Natural killer cell (primary cell): Measurements from ENCODE around the gene CERS6. TPM values are rescaled to one million over a fixed set of nuclear protein-coding genes. Genes with fewer than 3 reads are reported as not detected.
"Not testable (repeated sequence)": the region's sequence is repeated elsewhere in the genome, so short reads cannot be mapped to it uniquely, and the experiment has no call there.

Experiments used
- ATAC-seq, 3 donors: fragments of 150-1000 bp in 2 of 3; fragments of 200-7000 bp in 1 of 3; cut with Tn5 transposase; 1 replicate in 1 of 3; 2 replicates in 2 of 3; pipeline ENCODE4 v1.10.0; 2021; ENCODE audit warnings: mild to moderate bottlenecking in 2 of 3, moderate library complexity in 2 of 3
- DNase-seq, 2 donors: peaks; one replicate each; pipeline versions ENCODE4 v3.0.0 to v3.0.0-alpha.2; 2013 to 2021; ENCODE audit warnings: mixed read lengths in 1 of 2
- H3K27ac ChIP-seq: one replicate; pipeline ENCODE4 v1.5.1; 2013; ENCODE audit warnings: mild to moderate bottlenecking, low read length
- H3K27me3 ChIP-seq: one replicate; pipeline ENCODE4 v1.6.1; 2013; ENCODE audit warnings: low read length; ENCODE audit not compliant: control insufficient read depth, insufficient read depth
- H3K36me3 ChIP-seq: one replicate; pipeline ENCODE4 v1.6.1; 2013; ENCODE audit warnings: low read length; ENCODE audit not compliant: control insufficient read depth, insufficient read depth
- H3K4me1 ChIP-seq: one replicate; pipeline ENCODE4 v1.6.1; 2013; ENCODE audit warnings: low read length; ENCODE audit not compliant: control insufficient read depth, insufficient read depth
- H3K4me3 ChIP-seq: one replicate; pipeline ENCODE4 v1.5.1; 2013; ENCODE audit warnings: low read length
- H3K9me3 ChIP-seq: one replicate; pipeline ENCODE4 v1.6.1; 2013; ENCODE audit warnings: low read length; ENCODE audit not compliant: control insufficient read depth, insufficient read depth
- H3K27ac Mint-ChIP-seq, 2 donors: one replicate each; pipeline ENCODE4 v1.8.0; 2022; ENCODE audit warnings: mild to moderate bottlenecking in 2 of 2, mixed read lengths in 2 of 2, moderate library complexity in 1 of 2
- H3K27me3 Mint-ChIP-seq, 2 donors: one replicate each; pipeline ENCODE4 v1.8.0; 2022; ENCODE audit warnings: low read depth in 2 of 2, mixed read lengths in 2 of 2
- H3K36me3 Mint-ChIP-seq: one replicate; pipeline ENCODE4 v1.8.0; 2022; ENCODE audit warnings: mixed read lengths
- H3K4me1 Mint-ChIP-seq, 2 donors: one replicate each; pipeline ENCODE4 v1.8.0; 2022; ENCODE audit warnings: mixed read lengths in 2 of 2
- H3K4me3 Mint-ChIP-seq: one replicate; pipeline ENCODE4 v1.8.0; 2022; ENCODE audit warnings: mild to moderate bottlenecking, moderate library complexity, mixed read lengths
- H3K9me3 Mint-ChIP-seq, 2 donors: one replicate each; pipeline ENCODE4 v1.8.0; 2022; ENCODE audit warnings: mixed read lengths in 2 of 2
- CTCF ChIP-seq: fragments of 200-600 bp; IDR thresholded peaks from one replicate; pipeline ENCODE4 v1.8.0; 2022; ENCODE audit warnings: antibody characterized with exemption
- WGBS: methylation state at CpG from one replicate; pipeline ENCODE4 v1.1.7; 2013; ENCODE audit warnings: missing lambda C conversion rate; ENCODE audit not compliant: insufficient coverage; 5-methylcytosine and 5-hydroxymethylcytosine counted together
- intact Hi-C: fragments of 100-400 bp; cut with micrococcal nuclease; formaldehyde crosslinking; loops from one replicate; pipeline ENCODE4 v1.14.2; 2022
- total RNA-seq, 4 donors: library from RNA; stranded (reverse); fragments of 120-200 nt in 1 of 4; gene quantifications; one replicate each; pipeline versions ENCODE4 v1.2.3 to v1.2.4, GENCODE V29; 2013 to 2022

The CERS6 gene
- total RNA-seq, 3 donors from 2014 or later (not counting 1 experiment from before 2014, with no cell fraction given): 9.1 to 13.5 (median 11.8) TPM

- WGBS: 95% methylated on average over 5 of the region's 5 CpGs
- ATAC-seq (no peak), DNase-seq (no peak)
- no peak overlapping the region for H3K4me3 ChIP-seq
- H3K4me1 Mint-ChIP-seq: no peaks in the 10 kb centered on the region
- intact Hi-C loops: no loop called here
- no peaks in the 10 kb centered on the region for H3K9me3 ChIP-seq
- no peak overlapping the region for H3K27ac ChIP-seq
- H3K36me3 ChIP-seq: no peaks in the 10 kb centered on the region
- H3K27me3 ChIP-seq: no peaks in the 10 kb centered on the region
- no peaks in the 10 kb centered on the region for H3K36me3 Mint-ChIP-seq
- peaks cover 0 to 12% of the 10 kb centered on the region in 2 donors for H3K27me3 Mint-ChIP-seq
- no peaks in the 10 kb centered on the region for H3K9me3 Mint-ChIP-seq
- no peaks in the 10 kb centered on the region for H3K4me1 ChIP-seq
- no peak for TF ChIP-seq CTCF
- H3K4me3 Mint-ChIP-seq: no peak overlapping the region
- H3K27ac Mint-ChIP-seq: no peak overlapping the region
Measured at GRCh38 chr2:168790226-168790902, 334.3 kb downstream of the CERS6 start.

- DNase-seq, H3K4me1 Mint-ChIP-seq, H3K27ac ChIP-seq, intact Hi-C loops, H3K4me3 Mint-ChIP-seq, H3K9me3 ChIP-seq, H3K27ac Mint-ChIP-seq, H3K4me3 ChIP-seq, H3K4me1 ChIP-seq, H3K36me3 Mint-ChIP-seq, H3K36me3 ChIP-seq, H3K9me3 Mint-ChIP-seq, ATAC-seq, H3K27me3 ChIP-seq: not testable (repeated sequence)
- 100% methylated on average over 1 of the region's 2 CpGs for WGBS
- peaks cover 0 to 12% of the 10 kb centered on the region in 2 donors for H3K27me3 Mint-ChIP-seq
Measured at GRCh38 chr2:168791140-168791539, 335.1 kb downstream of the CERS6 start.

- Histone ChIP-seq H3K27ac (no peak overlapping the region), H3K4me3 (no peak overlapping the region), H3K36me3 (no peaks in the 10 kb centered on the region), H3K9me3 (no peaks in the 10 kb centered on the region), H3K27me3 (no peaks in the 10 kb centered on the region), H3K4me1 (no peaks in the 10 kb centered on the region)
- Mint-ChIP-seq H3K27me3 (no peaks in the 10 kb centered on the region), H3K4me3 (no peak overlapping the region), H3K36me3 (no peaks in the 10 kb centered on the region), H3K4me1 (no peaks in the 10 kb centered on the region), H3K9me3 (no peaks in the 10 kb centered on the region), H3K27ac (no peak overlapping the region)
- WGBS: 50% methylated on average over 2 of the region's 2 CpGs
- TF ChIP-seq CTCF: no peak
- intact Hi-C loops: no loop called here
- DNase-seq (no peak), ATAC-seq (no peak)
Measured at GRCh38 chr2:168793596-168793995, 337.5 kb downstream of the CERS6 start.

GRCh38 chr2:168794968-168795367 is 338.9 kb downstream of the CERS6 start:
- intact Hi-C loops: no loop called here
- Histone ChIP-seq H3K4me3 (no peak overlapping the region), H3K27me3 (no peaks in the 10 kb centered on the region), H3K36me3 (no peaks in the 10 kb centered on the region), H3K27ac (no peak overlapping the region), H3K4me1 (no peaks in the 10 kb centered on the region), H3K9me3 (no peaks in the 10 kb centered on the region)
- no peaks in the 10 kb centered on the region for H3K9me3 Mint-ChIP-seq
- no CpG with 5 or more reads among the region's 1 CpG for WGBS
- no peaks in the 10 kb centered on the region for H3K4me1 Mint-ChIP-seq
- ATAC-seq (no peak), DNase-seq (no peak)
- TF ChIP-seq CTCF: no peak
- no peaks in the 10 kb centered on the region for H3K27me3 Mint-ChIP-seq
- no peak overlapping the region for H3K4me3 Mint-ChIP-seq
- no peak overlapping the region for H3K27ac Mint-ChIP-seq
- no peaks in the 10 kb centered on the region for H3K36me3 Mint-ChIP-seq
